Measurements from ENCODE around the gene DLG3. TPM values are rescaled to one million over a fixed set of nuclear protein-coding genes. Genes with fewer than 3 reads are reported as not detected.

The DLG3 gene
- total RNA-seq, 1 experiment from 2014 or later: 71.2 TPM

DNA sequence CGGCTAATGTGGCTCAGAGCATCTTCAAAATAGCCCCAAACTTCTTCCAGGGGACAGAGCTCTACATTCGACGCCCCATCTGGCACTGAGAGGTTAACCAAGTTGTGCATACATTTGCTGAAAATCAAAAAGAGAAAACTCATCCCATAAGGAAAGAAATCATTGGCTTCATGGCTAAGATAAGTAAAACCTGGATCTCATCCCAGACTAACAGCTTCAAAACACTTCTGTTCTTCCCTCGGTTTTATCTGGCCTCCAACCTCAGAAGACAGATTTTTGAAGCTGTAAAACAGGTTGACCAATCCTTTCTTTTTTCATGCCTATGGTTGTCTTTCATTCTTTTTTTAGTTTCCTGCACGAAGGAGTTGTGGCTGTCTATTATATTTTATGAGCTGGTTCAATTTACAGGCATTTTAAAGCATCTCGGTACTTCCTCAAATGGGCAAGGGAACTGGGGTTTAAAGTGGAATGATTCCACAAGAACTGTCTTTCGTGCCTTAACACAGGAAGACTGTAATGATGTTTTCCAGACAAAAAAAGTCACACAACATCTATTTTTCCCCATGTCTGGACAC lies 107.6 kb downstream of the DLG3 start:
- no peak overlapping the region for H2BK12ac ChIP-seq (ENCODE audit: insufficient read length, low read depth, low read length)
- H3K23ac ChIP-seq (ENCODE audit: insufficient read length, low read depth, low read length): no peak overlapping the region
- H3K4ac ChIP-seq (ENCODE audit: low read depth, low read length): no peak overlapping the region
- no peak for DNase-seq
- Mint-ChIP-seq H3K9me3 (peaks cover 31 to 54% of the 10 kb centered on the region in 2 experiments), H3K4me1 (no peaks in the 10 kb centered on the region), H3K27me3 (ENCODE audit: low read depth) (no peaks in the 10 kb centered on the region), H3K36me3 (ENCODE audit: insufficient read depth in 1 of 3, low read depth in 3 of 3) (no peaks in the 10 kb centered on the region; a peak in 1 of 7 replicates), H3K4me3 (no peak overlapping the region), H3K27ac (no peak overlapping the region)
- peaks cover 7% of the 10 kb centered on the region for H3K9me3 ChIP-seq (ENCODE audit: control insufficient read depth, low read depth, low read length)
- WGBS (ENCODE audit: extremely low coverage, insufficient read length, low lambda C conversion rate): no CpG with 5 or more reads among the region's 7 CpGs
- H2BK120ac ChIP-seq (ENCODE audit: low read depth, low read length, poor library complexity, severe bottlenecking): no peak overlapping the region
- H4K8ac ChIP-seq (replicated peaks; ENCODE audit: insufficient read length, low read depth, low read length): no peak overlapping the region
- H3K23me2 ChIP-seq (ENCODE audit: insufficient read length, low read depth, low read length, poor library complexity, severe bottlenecking): no peaks in the 10 kb centered on the region
- no peak overlapping the region for H2BK15ac ChIP-seq (ENCODE audit: low read depth, low read length)
- H3K9ac ChIP-seq (ENCODE audit: extremely low read depth, insufficient read length, low read length): no peak overlapping the region
- H2AFZ ChIP-seq (ENCODE audit: low read length): no peak overlapping the region
- H2BK5ac ChIP-seq (ENCODE audit: insufficient read length, low read length): no peak overlapping the region
- no peak overlapping the region for H2BK20ac ChIP-seq (ENCODE audit: low read depth, low read length, poor library complexity, severe bottlenecking)
- no peak overlapping the region for H3K4me2 ChIP-seq (ENCODE audit: insufficient read depth, insufficient read length, low read length)
- H3T11ph ChIP-seq (ENCODE audit: low read length): no peak overlapping the region
- no peak overlapping the region for H4K91ac ChIP-seq (ENCODE audit: insufficient read length, low read depth, low read length)
- no peaks in the 10 kb centered on the region for H3K79me1 ChIP-seq (ENCODE audit: insufficient read depth, low read depth, low read length, poor library complexity, severe bottlenecking)
- H3K27ac ChIP-seq (ENCODE audit: insufficient read length, low read depth, low read length): no peak overlapping the region
- no peak overlapping the region for H3K56ac ChIP-seq (ENCODE audit: insufficient read length, low read depth, low read length)
- TF ChIP-seq, protein P1, sequence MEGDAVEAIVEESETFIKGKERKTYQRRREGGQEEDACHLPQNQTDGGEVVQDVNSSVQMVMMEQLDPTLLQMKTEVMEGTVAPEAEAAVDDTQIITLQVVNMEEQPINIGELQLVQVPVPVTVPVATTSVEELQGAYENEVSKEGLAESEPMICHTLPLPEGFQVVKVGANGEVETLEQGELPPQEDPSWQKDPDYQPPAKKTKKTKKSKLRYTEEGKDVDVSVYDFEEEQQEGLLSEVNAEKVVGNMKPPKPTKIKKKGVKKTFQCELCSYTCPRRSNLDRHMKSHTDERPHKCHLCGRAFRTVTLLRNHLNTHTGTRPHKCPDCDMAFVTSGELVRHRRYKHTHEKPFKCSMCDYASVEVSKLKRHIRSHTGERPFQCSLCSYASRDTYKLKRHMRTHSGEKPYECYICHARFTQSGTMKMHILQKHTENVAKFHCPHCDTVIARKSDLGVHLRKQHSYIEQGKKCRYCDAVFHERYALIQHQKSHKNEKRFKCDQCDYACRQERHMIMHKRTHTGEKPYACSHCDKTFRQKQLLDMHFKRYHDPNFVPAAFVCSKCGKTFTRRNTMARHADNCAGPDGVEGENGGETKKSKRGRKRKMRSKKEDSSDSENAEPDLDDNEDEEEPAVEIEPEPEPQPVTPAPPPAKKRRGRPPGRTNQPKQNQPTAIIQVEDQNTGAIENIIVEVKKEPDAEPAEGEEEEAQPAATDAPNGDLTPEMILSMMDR (conservative IDR thresholded peaks at IDR 0.05): no peak
- no peak overlapping the region for H3K14ac ChIP-seq (ENCODE audit: insufficient read depth, low read length)
- no peak overlapping the region for H4K5ac ChIP-seq (ENCODE audit: insufficient read length, low read depth, low read length)
- no peaks in the 10 kb centered on the region for H3K79me2 ChIP-seq (ENCODE audit: insufficient read depth, low read length)
- no peaks in the 10 kb centered on the region for H3K27me3 ChIP-seq (ENCODE audit: insufficient read depth, low read length)
- H2AK5ac ChIP-seq (ENCODE audit: insufficient read length, low read length): no peak overlapping the region
- H3K4me1 ChIP-seq (ENCODE audit: insufficient read depth, low read length): no peaks in the 10 kb centered on the region
- H3K18ac ChIP-seq (ENCODE audit: insufficient read length, low read depth, low read length): no peak overlapping the region
- no peaks in the 10 kb centered on the region for H4K20me1 ChIP-seq (ENCODE audit: control insufficient read depth, insufficient read depth, insufficient read length)

Data from H9 (cell line).